GM18907 (cell line): ENCODE measurements around the gene NUDC.

Experiments
- ATAC-seq: cut with Tn5 transposase; IDR thresholded peaks from one replicate; pipeline ENCODE4 v1.9.1; 2021; ENCODE audit warnings: mild to moderate bottlenecking, moderate library complexity; ENCODE audit not compliant: unreplicated experiment

NUDC gene

DNA sequence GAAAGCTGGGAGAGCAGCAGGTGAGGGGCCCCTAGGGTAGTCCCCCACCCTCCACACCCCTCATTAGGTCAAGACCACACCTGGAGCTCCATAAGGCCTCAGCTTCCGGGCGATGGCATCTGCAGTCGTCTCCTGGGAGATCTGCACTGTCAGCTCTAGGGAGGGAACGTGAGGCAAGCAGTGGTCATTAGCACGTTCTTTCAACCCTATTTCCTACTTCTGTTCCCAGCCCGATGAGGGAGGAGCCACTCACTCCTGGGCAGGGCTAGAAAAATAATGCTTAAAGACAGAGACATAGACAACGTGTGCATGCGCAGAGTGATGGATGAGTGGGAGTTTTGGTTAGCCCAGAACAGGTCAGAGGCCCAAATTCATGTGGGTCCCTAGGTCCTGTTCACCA, 29.1 kb downstream of the NUDC start:
- no peak for ATAC-seq

DNA sequence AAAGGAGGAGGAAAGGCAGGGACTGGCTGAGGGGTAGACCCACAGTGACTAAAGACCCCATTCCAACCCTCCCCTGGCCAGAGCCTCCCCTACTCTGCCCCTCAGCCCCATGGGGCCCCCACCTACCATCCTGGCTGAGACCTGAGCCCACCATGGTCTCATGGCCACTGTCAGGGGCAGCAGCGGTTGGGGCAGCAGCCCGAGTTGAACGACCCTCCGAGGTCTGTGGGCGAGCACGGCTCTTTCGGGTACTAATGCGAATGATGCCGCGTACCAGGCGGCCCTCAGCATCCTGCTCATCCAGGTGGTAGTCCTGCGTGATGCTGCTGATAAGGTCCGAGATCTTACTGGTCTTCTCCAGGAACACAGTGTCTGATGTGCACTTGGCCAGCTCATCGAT, 29.7 kb downstream of the NUDC start:
- no peak for ATAC-seq

DNA sequence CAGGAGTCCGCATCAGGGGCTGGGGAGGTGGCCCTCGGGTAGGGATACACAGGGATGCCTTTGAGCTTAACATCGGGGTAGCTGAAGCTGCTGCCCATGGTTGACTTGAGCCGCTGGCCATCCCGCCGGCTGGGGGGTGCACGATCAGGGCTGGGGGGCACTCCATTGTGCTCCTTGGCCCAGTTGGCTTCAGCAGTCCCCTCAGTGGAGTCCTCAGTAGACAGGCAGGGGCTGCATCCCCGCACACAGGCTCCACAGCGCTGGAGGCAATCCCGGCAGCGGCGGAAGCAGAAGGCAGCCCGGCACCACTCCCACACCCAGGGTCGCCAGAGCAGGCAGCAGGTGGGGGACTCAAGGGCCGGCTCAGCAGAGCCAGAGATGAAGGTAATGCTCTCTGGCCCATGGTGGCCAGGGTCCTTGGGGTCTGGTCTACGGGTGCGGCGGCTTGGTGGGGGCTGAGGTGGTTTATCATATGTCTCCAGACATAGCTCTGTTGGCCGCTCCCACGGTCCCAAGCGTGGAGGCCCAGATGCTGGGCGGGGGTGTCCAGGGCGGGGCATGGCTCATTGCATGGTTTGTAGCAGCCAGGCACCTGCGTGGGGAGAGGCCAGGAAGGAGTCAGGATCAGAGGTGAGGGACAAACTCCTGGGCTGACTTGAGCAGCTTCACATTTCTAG, 30.4 kb downstream of the NUDC start:
- no peak for ATAC-seq

DNA sequence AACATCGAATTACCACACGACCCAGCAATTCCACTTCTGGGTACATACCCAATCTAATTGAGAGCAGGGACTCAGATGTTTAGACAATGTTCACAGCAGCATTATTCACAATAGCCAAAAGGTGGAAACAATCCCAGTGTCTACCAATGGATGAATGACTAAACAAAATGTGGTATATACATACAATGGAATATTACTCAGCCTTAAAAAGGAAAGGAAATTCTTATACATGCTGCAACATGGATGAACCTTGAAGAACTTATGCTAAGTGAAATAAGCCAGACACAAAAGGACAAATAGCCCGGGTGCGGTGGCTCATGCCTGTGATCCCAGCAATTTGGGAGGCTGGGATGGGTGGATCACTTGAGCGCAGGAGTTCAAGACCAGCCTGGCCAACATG, 31.8 kb downstream of the NUDC start:
- no peak for ATAC-seq

DNA sequence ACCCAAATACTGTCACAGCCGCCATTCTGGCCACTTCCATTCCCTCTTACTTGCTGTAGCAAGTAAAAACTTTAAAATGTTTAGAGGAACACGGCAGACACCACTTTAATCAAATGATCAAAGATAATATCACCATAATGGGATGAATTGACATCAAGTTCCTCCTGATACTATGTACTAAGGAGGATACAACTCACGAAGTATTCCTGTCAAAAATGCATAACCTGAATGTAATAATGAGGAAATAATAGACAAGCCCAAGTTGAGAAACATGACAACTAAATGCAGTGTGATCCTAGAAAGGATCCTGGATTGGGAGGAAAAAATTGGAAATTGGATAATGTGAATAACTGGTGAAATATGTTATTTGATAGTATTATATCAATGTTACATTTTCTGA, 34.8 kb downstream of the NUDC start:
- no peak for ATAC-seq

DNA sequence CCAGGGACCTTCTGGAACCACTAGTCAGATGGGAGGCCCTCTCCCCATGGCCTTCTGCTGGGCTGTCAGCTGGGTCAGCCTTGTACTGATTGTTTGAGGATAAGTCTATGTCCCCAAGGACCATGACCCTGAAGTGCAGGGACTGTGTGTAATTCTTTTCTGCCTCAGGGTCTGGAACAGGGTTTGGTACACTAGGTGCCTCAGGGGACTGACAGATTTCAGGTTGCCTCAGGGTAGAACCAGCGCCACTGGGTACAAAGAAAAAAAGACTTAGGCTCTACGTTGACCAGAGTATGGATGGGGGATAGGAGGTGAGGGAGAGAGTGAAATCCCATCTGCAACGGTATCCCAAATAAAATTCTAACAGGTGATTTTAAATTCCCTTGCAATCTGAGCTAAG, 35.8 kb downstream of the NUDC start:
- ATAC-seq: no peak

DNA sequence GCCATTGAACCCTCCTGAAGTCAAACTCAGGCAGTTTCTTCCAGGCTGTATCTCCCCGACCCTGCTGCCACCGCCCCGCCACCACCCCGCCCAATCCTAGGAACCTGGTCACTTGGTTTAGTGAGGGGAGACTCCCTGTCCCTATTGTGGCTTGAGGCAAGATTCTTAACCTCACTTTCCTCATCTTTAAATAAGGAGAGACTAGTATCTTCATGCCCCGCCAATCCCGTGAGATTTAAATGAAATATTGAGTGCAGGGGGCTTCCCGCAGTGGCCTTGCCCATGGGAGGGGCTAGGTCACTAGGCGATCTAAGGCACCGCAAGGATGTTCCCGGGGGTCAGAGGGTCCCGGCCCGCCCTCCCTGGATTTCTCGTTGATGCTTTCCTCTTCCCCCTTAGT, 37.7 kb downstream of the NUDC start:
- ATAC-seq: no peak

DNA sequence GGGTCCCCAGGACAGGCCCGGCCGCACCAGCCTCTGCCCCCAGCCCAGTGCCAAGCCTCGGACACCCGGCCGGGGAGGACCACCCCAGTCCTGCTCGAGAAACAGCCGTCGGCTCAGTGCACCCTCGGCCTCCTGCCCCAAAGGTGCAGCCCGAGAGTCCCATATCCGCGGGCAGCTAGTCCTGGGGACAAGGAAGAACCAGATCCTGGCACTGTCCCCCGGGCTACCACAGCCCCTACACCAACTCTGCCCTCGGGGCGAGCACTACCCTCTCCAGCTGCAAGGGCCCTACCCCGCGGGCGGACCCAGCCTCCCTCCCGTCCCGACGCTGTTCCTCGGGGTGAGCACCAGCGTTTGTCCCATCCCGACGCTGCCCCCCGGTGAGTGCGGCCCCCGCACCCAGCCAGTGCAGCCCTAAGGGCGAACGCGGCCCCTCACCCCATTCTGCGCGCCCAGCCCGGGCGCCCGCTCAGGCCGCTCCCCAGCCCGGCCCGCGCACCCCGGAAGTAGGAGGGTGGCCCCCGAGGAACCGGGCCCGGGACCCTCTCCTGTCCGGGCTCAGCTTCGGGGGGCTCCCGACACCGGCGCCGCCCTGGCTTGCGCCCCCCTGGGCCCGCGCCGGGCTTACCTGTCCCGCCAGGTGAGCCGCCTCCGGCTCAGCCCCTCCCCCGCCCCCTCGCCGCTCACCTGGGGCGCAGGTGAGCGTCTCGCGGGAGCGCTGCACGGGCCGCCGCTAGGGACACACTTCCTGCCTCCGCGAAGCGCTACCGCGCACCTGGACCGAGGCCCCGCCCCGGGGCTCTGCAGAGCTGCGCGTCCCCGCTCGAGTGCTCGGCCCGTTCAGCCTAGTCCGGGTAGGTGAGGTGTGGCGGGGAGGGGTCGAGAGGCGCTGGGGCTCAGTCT, 38.4 kb downstream of the NUDC start, which contains the start of gene KDF1:
KDF1 (minus strand) TSS at position 747 of the 903 bp plus-strand sequence. CDS start 8,088 bp downstream, outside the sequence.
- ATAC-seq: no peak

DNA sequence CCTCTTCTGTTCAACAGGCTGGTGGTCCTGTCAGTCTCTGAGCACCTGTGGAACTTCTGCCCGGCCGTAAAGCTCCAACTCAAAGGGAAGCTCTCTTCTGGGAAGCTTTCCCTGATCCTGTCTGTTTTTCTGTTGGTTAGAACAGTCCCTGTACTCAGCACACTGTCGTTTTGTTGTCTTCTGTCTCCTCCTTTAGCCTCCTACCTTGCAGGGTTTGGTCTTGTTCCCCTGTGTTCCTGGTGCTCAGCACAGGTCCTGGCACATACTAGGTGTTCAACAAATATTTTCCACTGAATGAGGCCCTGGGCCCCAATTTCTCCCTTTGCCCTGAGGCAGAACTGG, 39.1 kb downstream of the NUDC start:
- ATAC-seq: no peak

DNA sequence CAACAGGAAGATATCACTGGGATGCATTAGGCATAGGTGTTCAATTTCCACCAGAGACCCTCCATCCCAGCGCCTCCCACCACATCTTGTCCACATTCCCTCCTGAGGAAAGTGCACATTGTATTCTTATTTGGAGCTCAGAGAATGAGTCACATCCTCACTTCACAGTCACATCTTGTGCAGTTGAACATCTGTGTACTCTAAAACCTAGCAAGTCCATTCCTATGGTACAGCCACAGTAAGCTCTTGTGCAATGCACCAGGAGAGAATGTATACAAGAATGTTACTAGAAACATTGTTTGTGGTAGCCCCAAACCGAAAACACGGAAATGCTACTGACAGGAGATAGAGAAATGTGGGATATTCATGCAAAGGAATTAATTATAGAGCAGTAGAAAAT, 40.3 kb downstream of the NUDC start:
- no peak for ATAC-seq

DNA sequence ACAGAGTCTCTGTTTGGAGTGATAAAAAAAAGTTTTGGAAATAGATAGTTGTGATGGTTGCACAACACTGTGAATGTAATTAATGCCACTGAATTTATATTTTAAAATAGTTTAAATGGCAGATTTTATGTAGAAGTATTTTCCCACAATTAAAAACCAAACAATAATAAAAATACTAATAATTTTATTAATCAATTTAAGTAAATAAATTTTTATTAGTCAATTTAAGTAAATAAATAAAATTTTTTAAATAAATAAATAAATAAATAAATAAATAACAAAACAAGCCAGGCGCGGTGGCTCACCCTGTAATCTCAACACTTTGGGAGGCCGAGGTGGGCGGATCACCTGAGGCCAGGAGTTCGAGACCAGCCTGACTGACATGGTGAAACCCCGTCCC, 43.7 kb downstream of the NUDC start:
- no peak for ATAC-seq

DNA sequence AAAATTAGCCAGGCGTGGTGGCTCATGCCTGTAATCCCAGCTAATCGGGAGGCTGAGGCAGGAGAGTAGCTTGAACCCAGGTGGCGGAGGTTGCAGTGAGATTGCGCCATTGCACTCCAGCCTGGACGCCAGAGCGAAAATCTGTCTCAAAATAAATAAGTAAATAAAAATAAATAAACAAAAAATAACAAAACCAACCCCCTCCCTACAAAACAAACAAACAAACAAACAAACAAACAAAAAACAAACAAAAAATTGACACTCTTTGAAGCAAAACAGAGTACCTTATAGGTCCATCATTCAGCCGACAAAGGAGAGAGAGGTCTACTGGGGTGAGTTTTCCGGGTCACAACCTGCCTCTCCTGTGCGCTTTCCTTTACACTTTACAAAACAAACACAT, 44.1 kb downstream of the NUDC start:
- ATAC-seq: no peak

DNA sequence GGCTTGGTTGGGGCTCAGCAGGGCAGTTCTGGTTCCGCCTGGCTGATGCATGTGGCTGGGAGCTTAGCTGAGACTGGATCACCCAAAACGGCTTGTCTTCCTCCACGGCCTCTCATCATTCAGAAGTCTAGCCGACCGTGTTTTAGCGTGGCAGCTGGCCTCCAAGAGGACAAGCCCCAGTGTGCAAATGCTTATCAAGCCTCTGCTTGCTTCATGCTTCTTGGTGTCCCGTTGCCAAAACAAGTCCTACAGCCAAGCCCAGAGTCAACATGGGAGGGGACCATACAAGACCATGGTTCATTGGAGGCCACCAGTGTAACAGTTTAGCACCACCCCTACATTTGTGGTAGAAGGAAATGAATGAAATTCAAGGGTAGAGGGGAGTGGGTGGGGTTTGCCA, 49.3 kb downstream of the NUDC start:
- ATAC-seq: no peak

DNA sequence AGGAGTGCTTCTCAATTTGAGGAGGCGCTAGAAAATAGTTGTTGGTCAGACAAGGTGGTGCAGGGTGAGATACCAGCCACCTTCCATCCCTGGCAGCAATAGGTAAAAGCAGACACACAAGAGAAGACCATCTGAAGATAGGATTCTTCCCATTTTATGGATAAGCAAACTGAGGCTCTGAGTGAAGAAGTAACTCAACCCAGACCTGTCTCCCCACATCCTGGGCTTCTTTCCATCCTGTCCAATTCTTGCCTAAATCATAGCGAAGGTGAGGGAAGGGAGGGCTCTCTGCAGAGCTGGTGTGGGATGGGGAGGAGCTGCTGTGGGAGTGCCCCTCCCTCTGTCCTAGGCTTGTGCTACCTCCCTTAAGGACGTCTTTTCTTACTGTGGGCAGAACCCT, 50.0 kb downstream of the NUDC start:
- ATAC-seq: no peak

DNA sequence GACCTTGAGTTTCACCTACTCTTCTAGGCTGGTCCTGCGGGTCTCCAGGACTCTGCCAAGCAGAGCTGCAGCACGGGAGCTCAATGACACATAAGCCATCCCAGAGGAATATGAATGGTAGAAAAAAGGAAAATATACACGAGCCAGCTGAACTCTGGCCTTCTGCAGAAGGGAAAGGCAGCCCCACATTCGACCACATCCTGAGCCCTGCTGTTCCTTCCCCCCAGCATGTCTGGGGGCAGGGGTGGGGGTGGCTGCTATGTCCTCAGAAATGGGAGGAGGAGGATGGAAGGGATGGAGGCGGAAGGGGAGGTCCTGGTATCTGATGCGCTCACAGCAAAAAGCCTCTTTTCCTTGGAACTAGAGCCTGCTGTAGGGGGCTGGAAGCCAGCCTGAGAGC, 50.8 kb downstream of the NUDC start:
- ATAC-seq: no peak

DNA sequence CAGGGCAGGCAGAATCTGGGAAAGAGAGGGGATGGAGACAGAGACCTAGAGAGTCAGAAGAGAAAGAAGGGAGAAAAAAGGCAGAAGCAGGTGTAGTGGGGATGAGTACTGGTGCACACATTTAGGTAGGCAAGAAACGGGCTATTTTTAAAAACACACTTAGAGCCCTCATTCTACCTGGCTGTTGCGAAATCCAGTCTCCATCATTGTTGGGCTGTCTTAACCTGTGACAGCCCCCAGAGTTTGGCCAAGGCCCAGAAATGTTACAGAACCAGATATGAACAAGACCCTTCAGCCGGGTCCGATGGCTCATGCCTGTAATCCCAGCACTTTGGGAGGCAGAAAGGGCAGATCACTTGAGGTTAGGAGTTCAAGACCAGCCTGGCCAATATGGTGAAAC, 51.3 kb downstream of the NUDC start:
- ATAC-seq: no peak

DNA sequence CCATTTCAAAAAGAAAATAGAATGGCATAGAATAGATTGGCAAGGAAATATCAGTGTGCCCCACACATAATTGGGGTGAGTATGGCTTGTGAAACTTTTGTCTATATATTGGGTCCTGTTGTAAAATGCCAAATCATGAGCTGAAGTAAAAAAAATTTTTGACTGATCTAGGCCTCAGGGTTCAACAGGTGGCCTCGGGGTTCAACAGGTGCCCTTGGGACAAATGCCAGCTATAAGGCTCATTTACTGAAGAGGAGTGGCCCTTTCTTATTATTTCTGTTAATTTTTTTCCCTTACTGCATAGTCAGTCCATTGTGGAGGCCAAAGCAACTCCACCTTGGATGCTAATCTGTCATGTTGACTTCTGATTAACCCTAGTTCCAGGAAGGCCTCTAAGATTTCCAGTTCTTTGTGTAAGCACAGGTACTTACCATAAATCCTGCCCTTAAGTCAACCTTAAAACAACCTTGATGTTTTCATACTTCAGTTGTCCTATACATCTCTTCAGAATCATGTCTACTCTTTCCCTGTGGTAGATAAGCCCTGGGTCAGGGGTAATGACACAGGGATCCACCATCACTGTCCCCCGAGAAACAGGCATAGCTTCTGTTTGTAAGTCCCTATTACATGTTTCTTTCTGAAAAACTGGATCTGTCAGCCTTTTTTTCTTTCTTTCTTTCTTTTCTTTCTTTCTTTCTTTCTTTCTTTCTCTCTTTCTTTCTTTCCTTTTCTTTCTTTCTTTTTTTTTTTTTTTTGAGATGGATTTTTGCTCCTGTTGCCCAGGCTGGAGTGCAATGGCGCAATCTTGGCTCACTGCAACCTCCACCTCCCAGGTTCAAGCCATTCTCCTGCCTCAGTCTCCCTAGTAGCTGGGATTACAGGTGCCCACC, 55.3 kb downstream of the NUDC start:
- ATAC-seq: no peak

DNA sequence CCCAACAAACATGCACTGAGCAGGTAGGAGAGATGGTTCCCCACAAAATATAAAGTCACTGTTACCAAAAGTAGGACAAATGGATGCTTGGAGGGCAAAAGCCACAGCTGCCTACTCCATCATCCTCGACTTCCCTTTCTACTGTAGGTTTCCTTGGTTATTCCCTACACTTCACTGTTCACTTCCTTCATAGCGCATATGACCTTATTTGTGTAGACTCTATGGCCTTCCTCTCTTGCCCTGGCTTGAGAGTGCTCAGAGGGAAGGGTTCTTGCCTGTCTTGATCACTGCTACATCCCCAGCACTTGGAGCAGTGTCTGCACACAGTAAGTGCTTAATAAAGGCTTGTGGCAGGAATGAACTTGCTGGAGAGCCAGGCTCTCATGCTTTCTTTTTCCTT, 57.4 kb downstream of the NUDC start:
- ATAC-seq: no peak

DNA sequence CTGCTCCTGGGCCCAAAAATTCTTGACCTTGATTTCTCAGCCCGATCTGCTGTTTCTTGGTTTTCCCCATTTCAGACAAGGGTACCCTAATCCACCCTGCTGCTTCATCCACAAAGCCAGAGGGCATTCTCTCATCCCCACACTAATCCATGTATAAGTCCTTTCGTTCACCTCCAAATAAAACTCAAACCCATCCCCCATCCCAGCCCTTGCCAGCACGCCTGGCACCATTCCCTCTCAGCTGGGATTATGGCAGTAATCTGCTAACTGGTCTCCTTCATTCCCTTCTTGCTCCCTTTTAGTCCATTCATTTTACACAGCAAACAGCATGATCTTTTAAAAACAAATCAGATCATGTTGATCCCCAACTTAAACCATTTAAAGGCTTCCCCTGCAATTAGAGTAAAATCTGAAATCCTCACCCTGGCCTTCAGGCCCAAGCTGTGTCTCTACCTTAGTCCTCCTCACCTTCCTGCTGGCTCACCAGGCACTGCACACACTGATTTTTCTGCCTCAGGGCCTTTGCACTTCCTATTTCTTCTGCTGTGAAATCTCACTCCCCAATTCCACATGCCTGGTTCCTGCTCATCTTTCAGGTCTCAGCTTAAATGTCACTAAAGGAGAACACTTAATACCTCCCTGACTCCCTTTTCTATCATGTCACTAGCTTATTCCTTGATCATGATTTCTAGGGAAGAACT, 59.8 kb downstream of the NUDC start:
- ATAC-seq: no peak

DNA sequence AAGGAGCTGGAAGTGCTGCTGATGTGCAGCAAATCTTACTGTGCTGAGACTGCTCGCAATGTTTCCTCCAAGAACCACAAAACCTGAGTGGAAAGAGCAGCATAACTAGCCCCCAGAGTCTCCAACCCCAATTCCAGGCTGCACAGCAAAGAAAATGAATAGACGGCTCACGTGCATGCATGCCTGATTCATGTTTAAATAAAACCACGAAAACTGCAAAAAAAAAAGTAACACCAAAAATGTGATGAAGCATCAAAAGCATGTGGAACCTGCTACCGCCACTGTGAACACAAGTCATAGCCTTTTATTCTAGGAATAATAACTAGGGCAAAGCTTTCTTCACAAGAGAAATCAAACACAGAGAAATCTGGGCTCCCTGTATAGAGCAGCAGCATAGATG, 62.3 kb downstream of the NUDC start:
- ATAC-seq: no peak

DNA sequence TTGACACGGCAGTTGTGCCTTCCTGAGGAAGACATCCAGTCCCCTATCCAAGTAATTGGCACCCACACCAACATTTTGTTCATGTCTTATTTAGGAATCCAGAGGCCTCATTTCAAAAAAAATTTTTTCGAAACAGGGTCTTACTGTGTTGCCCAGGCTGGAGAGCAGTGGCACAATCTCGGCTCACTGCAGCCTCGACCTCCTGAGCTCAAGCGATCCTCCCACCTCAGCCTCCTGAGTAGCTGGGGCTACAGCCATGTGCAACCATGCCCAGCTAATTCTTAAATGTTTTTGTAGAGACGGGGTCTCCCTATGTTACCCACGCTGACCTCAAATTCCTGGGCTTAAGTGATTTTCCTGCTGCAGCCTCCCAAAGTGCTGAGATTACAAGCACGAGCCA, 62.7 kb downstream of the NUDC start:
- ATAC-seq: no peak
